C4-2B (cell line): ENCODE data around the gene RUNDC3A.

ENCODE experiments used
- CTCF ChIP-seq: fragments of 450-650 bp; conservative IDR thresholded peaks from 2 replicates; pipeline ENCODE4 v1.5.1; 2017; ENCODE audit warnings: mild to moderate bottlenecking
- ZFX ChIP-seq: fragments of 450-650 bp; IDR thresholded peaks from 2 replicates; pipeline ENCODE4 v1.6.1; 2017

- TF ChIP-seq CTCF (no peak), ZFX (no peak)
These were observed 41.8 kb upstream of the RUNDC3A start for GRCh38 chr17:44266402-44267164.
